ENCODE data around the gene PIMREG.

The PIMREG gene

GRCh38 chr17:6461246-6461645 lies 17.0 kb downstream of the PIMREG start:
- H3K4me3 ChIP-seq (ENCODE audit: low read depth, low read length): no peak overlapping the region
- no peak for TF ChIP-seq CTCF (IDR thresholded peaks at IDR 0.05; ENCODE audit: borderline replicate concordance, insufficient read depth, low read depth, low read length)

GRCh38 chr17:6461792-6462524 lies 17.7 kb downstream of the PIMREG start:
- no peak overlapping the region for H3K4me3 ChIP-seq (ENCODE audit: low read depth, low read length)

GRCh38 chr17:6462692-6463091 lies 18.4 kb downstream of the PIMREG start:
- no peak for TF ChIP-seq CTCF (IDR thresholded peaks at IDR 0.05; ENCODE audit: borderline replicate concordance, insufficient read depth, low read depth, low read length)
- no peak overlapping the region for H3K4me3 ChIP-seq (ENCODE audit: low read depth, low read length)

More at GRCh38 chr17:6461792-6462524, 17.7 kb downstream of the PIMREG start:
- TF ChIP-seq CTCF (IDR thresholded peaks at IDR 0.05; ENCODE audit: borderline replicate concordance, insufficient read depth, low read depth, low read length): no peak

- H3K4me3 ChIP-seq (ENCODE audit: low read depth, low read length): no peak overlapping the region
- TF ChIP-seq CTCF (IDR thresholded peaks at IDR 0.05; ENCODE audit: borderline replicate concordance, insufficient read depth, low read depth, low read length): no peak
These were observed 19.6 kb downstream of the PIMREG start for GRCh38 chr17:6463616-6464445.

GRCh38 chr17:6464446-6465041 lies 20.3 kb downstream of the PIMREG start:
- H3K4me3 ChIP-seq (ENCODE audit: low read depth, low read length): no peak overlapping the region
- no peak for TF ChIP-seq CTCF (IDR thresholded peaks at IDR 0.05; ENCODE audit: borderline replicate concordance, insufficient read depth, low read depth, low read length)

GRCh38 chr17:6465206-6466003 lies 21.1 kb downstream of the PIMREG start:
- H3K4me3 ChIP-seq (ENCODE audit: low read depth, low read length): no peak overlapping the region
- no peak for TF ChIP-seq CTCF (IDR thresholded peaks at IDR 0.05; ENCODE audit: borderline replicate concordance, insufficient read depth, low read depth, low read length)

All from GM12875 (cell line).